GM12873 (cell line): ENCODE data around the gene CBY1.

Experiments
- CTCF ChIP-seq: IDR thresholded peaks from 2 replicates; pipeline ENCODE4 v1.5.1; 2012; ENCODE audit warnings: low read depth, mild to moderate bottlenecking, moderate library complexity, low read length, control low read depth; ENCODE audit not compliant: insufficient read depth; ENCODE audit errors: missing control alignments

Gene CBY1

GRCh38 chr22:38698407-38699094 lies 42.1 kb downstream of the CBY1 start:
- TF ChIP-seq CTCF, result no peak

- TF ChIP-seq CTCF, result no peak
These were observed 42.7 kb downstream of the CBY1 start for GRCh38 chr22:38699143-38699542.

- no peak for TF ChIP-seq CTCF
These were observed 43.3 kb downstream of the CBY1 start for GRCh38 chr22:38699784-38700183.

- no peak for TF ChIP-seq CTCF
These were observed 43.9 kb downstream of the CBY1 start for GRCh38 chr22:38700270-38700788.

GRCh38 chr22:38700789-38701628 lies 44.6 kb downstream of the CBY1 start, which contains the start of gene JOSD1:
JOSD1 (minus strand) TSS chr22:38700943; CDS start chr22:38699987, 956 bp downstream.
- TF ChIP-seq CTCF, result no peak

GRCh38 chr22:38704654-38705234 lies 48.3 kb downstream of the CBY1 start:
- no peak for TF ChIP-seq CTCF
